BLaER1 treated with 17β-estradiol and CSF1 and Interleukin-3, amounts not matched to agents 10 nM and 100 nM (cell line): ENCODE measurements around the gene SERPIND1.

Source experiments
- H3K27ac ChIP-seq, 11 experiments: shearing (Covaris generic); formaldehyde crosslinking; 2 replicates each; pipeline ENCODE4 v1.8.1; 2022
- H3K27me3 ChIP-seq, 11 experiments: shearing (Covaris generic); formaldehyde crosslinking; 2 replicates each; pipeline ENCODE4 v1.8.1; 2022
- H3K36me3 ChIP-seq, 11 experiments: shearing (Covaris generic); formaldehyde crosslinking; 2 replicates each; pipeline ENCODE4 v1.8.1; 2022
- H3K4me1 ChIP-seq, 10 experiments: shearing (Covaris generic); formaldehyde crosslinking; 2 replicates each; pipeline ENCODE4 v1.8.1; 2022
- H3K4me2 ChIP-seq, 11 experiments: shearing (Covaris generic); formaldehyde crosslinking; 2 replicates each; pipeline ENCODE4 v1.8.1; 2022
- H3K4me3 ChIP-seq, 10 experiments: shearing (Covaris generic); formaldehyde crosslinking; 2 replicates each; pipeline ENCODE4 v1.8.1; 2022
- H3K9ac ChIP-seq, 11 experiments: shearing (Covaris generic); formaldehyde crosslinking; 2 replicates each; pipeline ENCODE4 v1.8.1; 2022
- H3K9me3 ChIP-seq, 11 experiments: shearing (Covaris generic); formaldehyde crosslinking; replicated peaks in 1 of 11; 2 replicates each; pipeline ENCODE4 v1.8.1; 2022
- H4K20me1 ChIP-seq, 11 experiments: shearing (Covaris generic); formaldehyde crosslinking; 2 replicates each; pipeline ENCODE4 v1.8.1; 2022
- Cebpa-rat ChIP-seq, 11 experiments: shearing (Covaris generic); IDR thresholded peaks; 2 replicates each; pipeline ENCODE4 v1.8.1; 2022

SERPIND1 gene

DNA sequence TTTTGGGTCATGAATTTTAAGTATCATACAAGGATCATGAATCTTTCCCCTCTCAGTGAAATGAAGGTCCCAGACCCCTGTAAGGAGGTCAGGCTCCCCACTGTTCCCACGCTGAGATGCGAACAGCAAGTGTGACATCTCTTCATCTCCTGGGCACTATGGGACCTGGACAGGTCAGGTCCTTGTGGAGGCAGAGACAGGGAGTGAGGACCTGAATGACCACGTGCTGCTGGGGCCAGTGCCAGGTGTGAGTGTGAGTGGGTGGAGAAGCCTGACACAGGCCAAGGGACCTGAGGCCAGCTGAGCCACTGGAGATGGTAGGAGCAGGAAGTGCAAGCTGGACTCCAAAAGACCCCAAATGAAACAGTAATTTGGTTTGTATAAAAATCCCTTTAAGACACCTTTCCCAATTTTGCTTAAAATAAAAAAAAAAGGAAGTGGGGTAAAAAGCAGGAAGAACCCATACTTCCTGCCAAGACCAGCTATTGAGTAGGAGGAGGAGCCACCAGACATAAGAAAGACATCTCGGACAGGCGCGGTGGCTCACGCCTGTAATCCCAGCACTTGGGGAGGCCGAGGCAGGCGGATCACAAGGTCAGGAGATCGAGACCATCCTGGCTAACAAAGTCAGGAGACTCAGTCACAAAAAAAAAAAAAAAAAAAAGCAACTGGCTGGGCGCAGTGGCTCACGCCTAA, 35.4 kb upstream of the SERPIND1 start:
- Histone ChIP-seq H3K9ac (peak overlapping the region in 1 of 11 experiments; percentile 30; a peak in 2 of 22 replicates), H3K4me2 (peak overlapping the region; percentile 50 to 82 (median 67); a peak in 21 of 22 replicates), H4K20me1 (peaks cover 0 to 20% (median 8%) of the 10 kb centered on the region in 11 experiments; a peak in 11 of 22 replicates), H3K4me1 (peaks cover 14 to 23% (median 18%) of the 10 kb centered on the region in 10 experiments), H3K36me3 (peaks cover 38 to 69% (median 48%) of the 10 kb centered on the region in 11 experiments), H3K27me3 (no peaks in the 10 kb centered on the region), H3K27ac (peak overlapping the region in 10 of 11 experiments; percentile 8 to 71 (median 42); a peak in 17 of 22 replicates), H3K9me3 (no peaks in the 10 kb centered on the region), H3K4me3 (no peak overlapping the region)
- no peak for TF ChIP-seq Cebpa-rat (IDR thresholded peaks at IDR 0.05)

DNA sequence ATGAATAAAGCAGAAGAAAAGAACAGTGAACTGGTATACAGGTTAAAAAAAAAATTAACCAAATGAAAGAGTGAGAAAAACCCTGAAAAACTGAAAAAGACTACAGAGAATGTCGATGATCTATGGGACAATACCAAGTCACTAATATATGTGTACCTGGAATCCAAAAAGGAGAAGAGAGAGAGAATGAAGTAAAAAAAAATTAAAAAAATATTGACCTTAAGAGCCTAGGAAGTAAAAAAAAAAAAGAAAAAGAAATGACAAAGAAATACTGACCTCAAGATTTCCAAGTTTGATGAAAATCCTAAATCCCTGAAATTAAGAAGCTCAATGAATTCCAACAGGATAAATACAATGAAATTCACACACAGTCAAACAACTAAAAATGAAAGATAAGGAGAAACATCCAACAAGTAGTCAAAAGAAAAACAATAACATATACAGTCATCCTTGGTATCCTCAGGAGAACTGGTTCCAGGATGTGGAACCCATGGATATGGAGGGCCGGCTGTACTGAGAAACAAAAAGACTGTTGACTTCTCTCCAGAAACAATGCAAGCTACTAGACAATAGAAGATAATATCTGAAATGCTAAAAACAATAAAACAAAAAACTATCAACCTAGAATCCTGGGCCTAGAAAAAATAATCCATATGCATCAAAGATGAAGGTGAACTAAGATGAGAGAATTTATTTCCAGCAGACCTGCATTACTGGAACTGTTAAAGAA, 33.5 kb upstream of the SERPIND1 start:
- Histone ChIP-seq H3K9me3 (no peaks in the 10 kb centered on the region), H4K20me1 (peaks cover 0 to 26% (median 8%) of the 10 kb centered on the region in 11 experiments; a peak in 12 of 22 replicates), H3K27ac (no peak overlapping the region), H3K27me3 (no peaks in the 10 kb centered on the region), H3K4me1 (peaks cover 14 to 23% (median 18%) of the 10 kb centered on the region in 10 experiments), H3K36me3 (peaks cover 54 to 87% (median 66%) of the 10 kb centered on the region in 11 experiments), H3K4me2 (no peak overlapping the region), H3K4me3 (no peak overlapping the region), H3K9ac (no peak overlapping the region)
- no peak for TF ChIP-seq Cebpa-rat (IDR thresholded peaks at IDR 0.05)

DNA sequence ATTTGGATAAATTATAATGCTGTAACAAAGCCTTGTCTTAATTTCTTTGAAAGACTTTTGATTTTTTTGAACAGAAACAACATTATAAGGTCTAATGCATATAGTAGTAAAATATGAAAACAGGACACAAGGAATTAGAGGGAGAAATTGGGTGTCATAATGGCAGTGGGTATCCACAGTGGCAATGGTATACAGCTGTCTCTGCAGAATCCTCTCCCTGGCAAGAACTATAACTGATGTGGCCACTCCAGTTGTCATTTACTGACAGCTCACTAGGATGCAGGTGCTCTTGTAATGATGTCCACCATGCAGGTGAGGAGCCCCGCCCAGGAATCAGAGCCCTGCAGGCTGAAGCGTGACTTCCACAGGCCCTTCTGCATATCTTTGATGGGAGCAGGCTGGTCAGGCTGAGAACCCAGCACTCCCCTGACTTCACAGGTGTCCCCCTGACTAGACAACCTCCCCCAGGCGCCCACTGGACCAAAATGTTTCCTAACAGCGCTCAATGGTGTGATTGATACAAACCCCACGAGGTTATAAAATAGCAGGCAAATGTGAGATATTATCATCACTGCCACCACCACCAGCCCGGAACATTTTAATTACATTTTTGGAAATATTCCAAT, 32.8 kb upstream of the SERPIND1 start:
- no peak overlapping the region for H3K4me2 ChIP-seq
- no peak overlapping the region for H3K4me3 ChIP-seq
- H3K27ac ChIP-seq = no peak overlapping the region
- H3K36me3 ChIP-seq = peaks cover 59 to 89% (median 67%) of the 10 kb centered on the region in 11 experiments
- peaks cover 14 to 23% (median 18%) of the 10 kb centered on the region in 10 experiments for H3K4me1 ChIP-seq
- no peaks in the 10 kb centered on the region for H3K27me3 ChIP-seq
- H3K9me3 ChIP-seq = no peaks in the 10 kb centered on the region
- H3K9ac ChIP-seq = no peak overlapping the region
- TF ChIP-seq Cebpa-rat (IDR thresholded peaks at IDR 0.05) = no peak
- peaks cover 0 to 29% (median 8%) of the 10 kb centered on the region in 11 experiments; a peak in 12 of 22 replicates for H4K20me1 ChIP-seq

DNA sequence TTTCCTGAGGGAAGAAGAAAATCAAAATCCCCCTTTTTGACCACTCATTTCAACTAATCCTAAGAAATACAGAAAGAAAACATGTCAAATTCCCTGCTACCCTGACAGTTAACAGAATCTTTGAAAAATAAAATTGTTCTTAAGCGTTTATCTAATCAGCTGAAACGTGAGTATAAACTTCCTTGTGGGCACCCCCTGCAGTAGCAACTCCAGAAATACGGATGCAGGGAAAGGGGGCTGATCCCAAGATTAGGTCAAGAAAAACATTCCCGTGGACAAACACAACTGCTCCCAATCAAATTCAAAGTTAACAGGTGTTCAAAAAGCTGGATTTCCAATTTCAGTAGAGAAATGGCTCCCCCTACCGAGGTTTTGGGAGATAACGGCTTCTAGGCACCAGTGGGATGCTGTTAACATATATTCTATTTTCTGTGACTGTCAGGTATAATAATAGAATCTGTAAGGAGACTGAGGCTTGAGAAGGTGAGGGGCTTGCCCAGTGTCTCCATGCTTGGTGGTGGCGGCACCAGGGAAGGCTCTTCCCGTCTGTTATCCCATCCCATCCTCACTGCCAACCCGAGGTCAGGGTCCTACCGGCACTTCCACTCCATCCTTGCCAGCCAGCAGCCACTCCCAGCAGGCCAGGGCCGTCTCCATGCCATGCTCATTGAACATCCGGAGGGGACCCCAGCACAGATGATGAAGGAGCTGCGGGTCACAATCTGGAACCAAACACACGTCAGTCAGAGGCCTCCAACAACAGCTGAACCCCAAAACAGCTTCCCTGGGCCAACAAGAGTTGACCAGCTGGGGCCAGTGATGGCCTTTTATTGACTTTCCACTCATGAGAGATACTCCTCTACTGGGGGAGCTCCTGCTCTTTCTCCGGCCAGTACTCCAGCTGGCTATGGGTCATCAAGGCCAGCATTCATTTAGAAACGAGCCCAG, 32.0 kb upstream of the SERPIND1 start:
- no peak overlapping the region for H3K4me3 ChIP-seq
- H3K9me3 ChIP-seq = no peaks in the 10 kb centered on the region
- H3K36me3 ChIP-seq = peaks cover 66 to 89% (median 71%) of the 10 kb centered on the region in 11 experiments
- H3K9ac ChIP-seq = no peak overlapping the region
- peaks cover 14 to 19% (median 16%) of the 10 kb centered on the region in 10 experiments for H3K4me1 ChIP-seq
- H3K27me3 ChIP-seq = no peaks in the 10 kb centered on the region
- TF ChIP-seq Cebpa-rat (IDR thresholded peaks at IDR 0.05) = no peak
- no peak overlapping the region for H3K27ac ChIP-seq
- peaks cover 0 to 33% (median 8%) of the 10 kb centered on the region in 11 experiments; a peak in 12 of 22 replicates for H4K20me1 ChIP-seq
- no peak overlapping the region for H3K4me2 ChIP-seq

DNA sequence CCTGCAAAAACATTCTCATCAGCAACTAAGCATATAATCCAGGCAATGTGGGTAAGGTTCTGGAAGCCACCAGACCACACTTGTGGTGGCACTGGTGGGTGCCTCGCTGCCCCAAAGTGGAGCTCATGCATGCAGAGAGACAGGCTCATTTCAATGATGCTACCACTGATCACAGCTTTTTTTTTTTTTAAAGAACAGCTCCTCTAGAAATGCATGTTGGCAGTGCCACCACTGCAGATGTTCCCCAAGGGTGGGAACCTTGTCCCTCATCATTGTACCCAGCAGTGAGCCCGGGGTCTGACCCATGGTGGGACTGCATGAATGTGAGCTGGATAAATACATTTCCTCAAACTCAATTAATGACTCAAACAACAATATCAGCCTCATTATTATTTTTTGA, 31.1 kb upstream of the SERPIND1 start:
- Histone ChIP-seq H3K27ac (no peak overlapping the region), H3K9ac (no peak overlapping the region), H4K20me1 (peaks cover 0 to 42% (median 9%) of the 10 kb centered on the region in 11 experiments; a peak in 12 of 22 replicates), H3K9me3 (no peaks in the 10 kb centered on the region), H3K4me1 (peaks cover 10 to 19% (median 15%) of the 10 kb centered on the region in 10 experiments), H3K36me3 (peaks cover 75 to 96% (median 78%) of the 10 kb centered on the region in 11 experiments), H3K4me3 (no peak overlapping the region), H3K27me3 (no peaks in the 10 kb centered on the region), H3K4me2 (no peak overlapping the region)
- TF ChIP-seq Cebpa-rat (IDR thresholded peaks at IDR 0.05) = no peak

DNA sequence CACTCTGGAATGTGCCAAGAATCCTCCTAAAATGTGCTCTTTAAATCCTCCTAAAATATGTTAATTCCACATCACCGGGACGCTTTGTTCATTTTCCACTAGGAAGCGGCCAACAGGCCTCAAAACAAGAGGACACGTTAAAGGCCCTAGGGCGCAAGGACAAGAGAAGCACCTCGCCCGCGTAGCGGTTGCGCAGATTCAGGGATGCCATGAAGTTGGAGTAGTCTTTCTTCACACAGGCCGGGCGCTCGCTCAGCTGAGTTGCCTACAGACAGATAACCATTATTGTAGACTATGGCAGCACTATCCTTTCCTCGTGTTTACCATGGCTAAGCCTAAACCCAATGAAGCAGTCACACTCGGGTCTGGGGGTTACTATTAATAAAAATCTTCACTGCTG, 29.5 kb upstream of the SERPIND1 start:
- Histone ChIP-seq H3K27ac (no peak overlapping the region), H3K4me1 (peaks cover 10 to 20% (median 14%) of the 10 kb centered on the region in 10 experiments), H3K36me3 (peaks cover 68 to 97% (median 81%) of the 10 kb centered on the region in 11 experiments), H4K20me1 (peaks cover 3 to 58% (median 24%) of the 10 kb centered on the region in 11 experiments; a peak in 16 of 22 replicates), H3K9me3 (no peaks in the 10 kb centered on the region), H3K9ac (no peak overlapping the region), H3K4me3 (no peak overlapping the region), H3K4me2 (no peak overlapping the region), H3K27me3 (no peaks in the 10 kb centered on the region)
- no peak for TF ChIP-seq Cebpa-rat (IDR thresholded peaks at IDR 0.05)

DNA sequence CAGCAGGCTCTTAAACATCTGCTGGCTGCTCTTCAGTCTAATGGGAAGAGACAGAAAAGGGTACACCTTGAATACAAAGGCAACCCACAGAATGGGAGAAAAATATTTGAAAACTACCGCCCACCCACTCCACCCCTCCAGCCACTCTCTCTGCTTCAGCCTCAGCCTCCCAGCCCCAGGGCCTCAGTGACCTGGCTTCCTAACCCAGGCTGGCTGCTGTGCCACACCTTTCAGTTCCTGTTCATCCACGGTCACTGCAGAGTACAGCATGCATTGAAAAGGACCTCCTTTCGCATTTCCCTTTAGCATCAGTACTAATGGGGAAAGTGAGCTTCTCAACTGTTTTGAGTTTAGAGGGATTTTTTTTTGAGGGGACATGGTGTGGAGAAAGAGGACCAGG, 28.8 kb upstream of the SERPIND1 start:
- peaks cover 17 to 23% (median 20%) of the 10 kb centered on the region in 10 experiments for H3K4me1 ChIP-seq
- no peaks in the 10 kb centered on the region for H3K27me3 ChIP-seq
- H4K20me1 ChIP-seq = peaks cover 6 to 65% (median 31%) of the 10 kb centered on the region in 11 experiments; a peak in 16 of 22 replicates
- no peak overlapping the region for H3K9ac ChIP-seq
- peaks cover 64 to 97% (median 84%) of the 10 kb centered on the region in 11 experiments for H3K36me3 ChIP-seq
- no peak overlapping the region for H3K4me2 ChIP-seq
- no peak for TF ChIP-seq Cebpa-rat (IDR thresholded peaks at IDR 0.05)
- H3K27ac ChIP-seq = no peak overlapping the region
- no peak overlapping the region for H3K4me3 ChIP-seq
- H3K9me3 ChIP-seq = no peaks in the 10 kb centered on the region
